Esophagus squamous epithelium (tissue), 4 donors: ENCODE data around the gene NHSL2.

Source experiments
- POLR2A ChIP-seq, 4 donors: fragments of 450-650 bp; IDR thresholded peaks; one replicate each; pipeline ENCODE4 v1.6.1; 2017; ENCODE audit warnings: antibody characterized with exemption in 4 of 4, mild to moderate bottlenecking in 4 of 4, moderate library complexity in 3 of 4
- TF ChIP-seq, protein P1 (sequence below), 6 experiments: fragments of 450-650 bp in 4 of 6; fragments of 200-600 bp in 2 of 6; sonication (generic) in 2 of 6; IDR thresholded peaks; one replicate each; pipeline ENCODE4 v1.5.1; 2016 to 2019; ENCODE audit warnings: antibody characterized with exemption in 6 of 6, mild to moderate bottlenecking in 4 of 6, moderate library complexity in 4 of 6

DNA sequence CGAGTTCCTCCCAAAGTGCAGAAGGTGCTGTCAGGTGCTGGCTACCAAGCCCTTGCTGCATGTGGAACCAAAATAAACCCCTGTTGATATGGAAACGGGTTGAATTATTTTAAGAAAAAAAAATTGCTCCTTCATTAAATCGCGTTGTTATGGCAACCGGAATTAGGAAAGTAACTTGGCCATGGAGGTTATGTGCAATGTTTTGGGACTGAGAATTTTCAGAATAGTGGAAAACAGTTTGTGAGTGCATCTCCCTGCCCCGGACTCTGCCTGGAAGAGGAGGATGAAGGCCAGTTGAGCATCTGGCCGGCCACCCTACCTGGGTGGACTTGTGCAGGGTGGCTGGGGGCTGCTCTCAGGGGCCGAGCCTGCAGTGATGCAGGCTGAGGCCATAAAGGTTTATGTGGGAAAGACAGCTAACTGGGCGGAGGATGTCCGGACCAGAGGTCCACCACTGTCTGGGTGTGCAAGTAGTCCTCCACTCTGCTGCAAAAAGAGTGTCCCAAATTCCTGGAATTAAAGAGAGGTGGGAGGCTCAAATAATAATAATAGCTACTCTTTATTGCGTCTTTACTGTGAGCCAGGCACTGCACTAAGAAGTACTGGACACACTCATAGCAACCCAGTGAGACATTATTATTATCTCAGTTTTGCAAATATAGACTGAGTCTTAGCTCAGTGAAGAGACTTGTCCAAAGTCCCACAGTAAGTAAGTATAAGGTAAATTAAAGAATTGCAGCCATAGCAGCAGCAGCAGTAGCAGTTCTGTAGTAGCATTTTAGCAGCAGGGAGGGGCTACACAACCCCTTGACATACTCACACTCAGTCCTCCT is 200.4 kb downstream of the NHSL2 start:
- TF ChIP-seq, protein P1, sequence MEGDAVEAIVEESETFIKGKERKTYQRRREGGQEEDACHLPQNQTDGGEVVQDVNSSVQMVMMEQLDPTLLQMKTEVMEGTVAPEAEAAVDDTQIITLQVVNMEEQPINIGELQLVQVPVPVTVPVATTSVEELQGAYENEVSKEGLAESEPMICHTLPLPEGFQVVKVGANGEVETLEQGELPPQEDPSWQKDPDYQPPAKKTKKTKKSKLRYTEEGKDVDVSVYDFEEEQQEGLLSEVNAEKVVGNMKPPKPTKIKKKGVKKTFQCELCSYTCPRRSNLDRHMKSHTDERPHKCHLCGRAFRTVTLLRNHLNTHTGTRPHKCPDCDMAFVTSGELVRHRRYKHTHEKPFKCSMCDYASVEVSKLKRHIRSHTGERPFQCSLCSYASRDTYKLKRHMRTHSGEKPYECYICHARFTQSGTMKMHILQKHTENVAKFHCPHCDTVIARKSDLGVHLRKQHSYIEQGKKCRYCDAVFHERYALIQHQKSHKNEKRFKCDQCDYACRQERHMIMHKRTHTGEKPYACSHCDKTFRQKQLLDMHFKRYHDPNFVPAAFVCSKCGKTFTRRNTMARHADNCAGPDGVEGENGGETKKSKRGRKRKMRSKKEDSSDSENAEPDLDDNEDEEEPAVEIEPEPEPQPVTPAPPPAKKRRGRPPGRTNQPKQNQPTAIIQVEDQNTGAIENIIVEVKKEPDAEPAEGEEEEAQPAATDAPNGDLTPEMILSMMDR (IDR thresholded peaks at IDR 0.05): no peak
- no peak for TF ChIP-seq POLR2A (IDR thresholded peaks at IDR 0.05)
